ENCODE data around the gene APP. TPM values are rescaled to one million over a fixed set of nuclear protein-coding genes. Genes with fewer than 3 reads are reported as not detected.

Gene APP
- total RNA-seq, 2 experiments from 2014 or later: 0.55 TPM; not detected in 1

DNA sequence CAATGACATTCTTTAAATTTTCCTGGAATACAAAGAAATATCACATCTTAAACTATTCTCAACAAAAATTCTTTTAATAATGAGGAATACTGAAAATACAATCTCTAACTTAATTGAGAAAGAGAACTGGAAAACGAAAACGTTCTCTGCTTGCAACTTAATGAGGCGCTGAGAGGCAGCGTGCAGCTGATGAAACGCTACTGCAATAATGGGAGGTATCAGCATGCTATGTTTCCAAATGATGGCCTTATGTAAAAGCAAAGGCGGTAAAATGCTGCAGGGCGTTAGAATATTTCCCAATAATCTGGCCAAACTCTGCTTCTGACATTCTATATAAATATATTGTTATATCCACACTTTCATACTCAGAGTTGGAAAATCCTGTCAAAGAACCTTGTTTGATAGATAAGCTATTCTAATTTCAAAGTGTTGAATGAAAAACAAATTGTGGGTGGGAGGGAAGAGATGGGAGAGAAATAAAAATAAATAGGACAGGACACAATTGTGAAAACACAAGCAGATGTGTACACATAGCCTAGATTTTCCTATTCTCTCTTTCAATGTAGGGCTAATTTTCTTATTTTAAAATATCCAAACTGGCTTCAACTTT is 70.9 kb downstream of the APP start:
- ChIA-PET CTCF (ENCODE audit: unreplicated experiment) (no interaction called here), POLR2A (no interaction called here)
- no peaks in the 10 kb centered on the region for H3K9me3 ChIP-seq (ENCODE audit: low read length)
- no peak overlapping the region for H2AFZ ChIP-seq (ENCODE audit: low read length)
- H3K4me1 ChIP-seq (ENCODE audit: insufficient read depth, low read length, poor library complexity, severe bottlenecking): no peaks in the 10 kb centered on the region
- H3K27ac ChIP-seq (ENCODE audit: low read depth, low read length, poor library complexity, severe bottlenecking): no peak overlapping the region
- no peak for TF ChIP-seq EZH2phosphoT487 (IDR thresholded peaks at IDR 0.05; ENCODE audit: borderline replicate concordance, low read depth, low read length)
- TF ChIP-seq, protein P1, sequence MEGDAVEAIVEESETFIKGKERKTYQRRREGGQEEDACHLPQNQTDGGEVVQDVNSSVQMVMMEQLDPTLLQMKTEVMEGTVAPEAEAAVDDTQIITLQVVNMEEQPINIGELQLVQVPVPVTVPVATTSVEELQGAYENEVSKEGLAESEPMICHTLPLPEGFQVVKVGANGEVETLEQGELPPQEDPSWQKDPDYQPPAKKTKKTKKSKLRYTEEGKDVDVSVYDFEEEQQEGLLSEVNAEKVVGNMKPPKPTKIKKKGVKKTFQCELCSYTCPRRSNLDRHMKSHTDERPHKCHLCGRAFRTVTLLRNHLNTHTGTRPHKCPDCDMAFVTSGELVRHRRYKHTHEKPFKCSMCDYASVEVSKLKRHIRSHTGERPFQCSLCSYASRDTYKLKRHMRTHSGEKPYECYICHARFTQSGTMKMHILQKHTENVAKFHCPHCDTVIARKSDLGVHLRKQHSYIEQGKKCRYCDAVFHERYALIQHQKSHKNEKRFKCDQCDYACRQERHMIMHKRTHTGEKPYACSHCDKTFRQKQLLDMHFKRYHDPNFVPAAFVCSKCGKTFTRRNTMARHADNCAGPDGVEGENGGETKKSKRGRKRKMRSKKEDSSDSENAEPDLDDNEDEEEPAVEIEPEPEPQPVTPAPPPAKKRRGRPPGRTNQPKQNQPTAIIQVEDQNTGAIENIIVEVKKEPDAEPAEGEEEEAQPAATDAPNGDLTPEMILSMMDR (conservative IDR thresholded peaks at IDR 0.05; ENCODE audit: low read length): no peak
- H4K20me1 ChIP-seq (ENCODE audit: insufficient read depth, low read length): no peaks in the 10 kb centered on the region
- no peak overlapping the region for H3K4me2 ChIP-seq (ENCODE audit: low read length)
- H3K79me2 ChIP-seq (ENCODE audit: insufficient read depth, low read depth, low read length): no peaks in the 10 kb centered on the region
- H3K4me3 ChIP-seq (ENCODE audit: low read depth, low read length, poor library complexity, severe bottlenecking): no peak overlapping the region
- no peaks in the 10 kb centered on the region for H3K36me3 ChIP-seq (ENCODE audit: insufficient read depth, low read length)
- DNase-seq (ENCODE audit: low spot score): no peak
- no TSS peak for BruUV-seq (replicated peaks)
- no peaks in the 10 kb centered on the region for H3K9me2 ChIP-seq (ENCODE audit: insufficient read depth, low read length)
- intact Hi-C loops (cut with micrococcal nuclease; ENCODE audit: unreplicated experiment): no loop called here

DNA sequence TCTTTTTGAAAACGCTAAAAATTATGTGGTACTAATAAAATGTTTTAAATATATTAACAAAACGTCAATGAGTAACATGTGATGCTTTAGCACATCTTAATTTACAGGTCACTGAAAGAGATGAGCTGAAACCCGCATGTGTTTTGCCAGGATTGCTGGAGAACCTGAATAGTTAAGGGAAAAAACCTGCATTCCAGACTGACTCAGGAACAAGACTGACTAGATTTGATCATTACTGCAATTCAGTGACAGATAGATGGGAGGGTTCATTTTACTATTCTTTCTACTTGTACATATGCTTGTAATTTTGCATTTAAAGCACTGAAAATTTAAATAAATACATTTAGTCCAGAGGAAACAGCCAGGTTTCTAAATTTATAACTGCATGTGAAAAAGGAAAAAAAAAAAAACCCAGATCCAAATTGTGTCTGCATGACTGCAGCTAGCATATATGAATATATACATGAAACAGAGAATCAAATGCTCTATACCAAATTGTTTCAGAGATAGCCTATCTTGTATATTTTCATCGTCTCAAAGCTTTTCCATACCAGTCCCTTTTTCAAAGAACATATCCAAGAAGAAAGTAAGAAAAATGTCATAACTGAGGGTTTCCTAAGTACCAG is 71.7 kb downstream of the APP start:
- ChIA-PET POLR2A (no interaction called here), CTCF (ENCODE audit: unreplicated experiment) (no interaction called here)
- Histone ChIP-seq H3K79me2 (ENCODE audit: insufficient read depth, low read depth, low read length) (no peaks in the 10 kb centered on the region), H3K9me3 (ENCODE audit: low read length) (no peaks in the 10 kb centered on the region), H3K27ac (ENCODE audit: low read depth, low read length, poor library complexity, severe bottlenecking) (no peak overlapping the region), H3K4me2 (ENCODE audit: low read length) (no peak overlapping the region), H3K4me1 (ENCODE audit: insufficient read depth, low read length, poor library complexity, severe bottlenecking) (no peaks in the 10 kb centered on the region), H4K20me1 (ENCODE audit: insufficient read depth, low read length) (no peaks in the 10 kb centered on the region), H3K4me3 (ENCODE audit: low read depth, low read length, poor library complexity, severe bottlenecking) (no peak overlapping the region), H3K9me2 (ENCODE audit: insufficient read depth, low read length) (no peaks in the 10 kb centered on the region), H2AFZ (ENCODE audit: low read length) (no peak overlapping the region), H3K36me3 (ENCODE audit: insufficient read depth, low read length) (no peaks in the 10 kb centered on the region)
- no peak for DNase-seq (ENCODE audit: low spot score)
- BruUV-seq (replicated peaks): no TSS peak
- no peak for TF ChIP-seq EZH2phosphoT487 (IDR thresholded peaks at IDR 0.05; ENCODE audit: borderline replicate concordance, low read depth, low read length)
- TF ChIP-seq, protein P1 (conservative IDR thresholded peaks at IDR 0.05; ENCODE audit: low read length): no peak
- intact Hi-C loops (cut with micrococcal nuclease; ENCODE audit: unreplicated experiment): no loop called here

DNA sequence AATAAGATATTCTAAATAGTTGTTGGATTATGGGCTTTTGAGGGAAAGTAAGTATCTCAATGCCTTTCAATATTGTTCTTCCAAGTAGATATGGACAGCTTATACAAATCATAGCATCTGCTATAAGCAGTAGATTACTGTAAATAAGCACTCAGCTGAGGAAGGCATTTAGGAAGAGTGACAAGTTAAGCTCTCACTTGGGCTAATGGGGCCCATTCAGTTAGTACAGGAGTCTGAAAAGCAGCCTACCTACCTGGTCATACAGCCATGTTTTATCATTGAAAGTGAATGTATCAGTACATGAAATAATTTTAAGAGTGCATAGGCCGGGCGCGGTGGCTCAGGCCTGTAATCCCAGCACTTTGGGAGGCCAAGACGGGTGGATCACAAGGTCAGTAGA is 73.1 kb downstream of the APP start:
- H3K36me3 ChIP-seq (ENCODE audit: insufficient read depth, low read length): no peaks in the 10 kb centered on the region
- intact Hi-C loops (cut with micrococcal nuclease; ENCODE audit: unreplicated experiment): no loop called here
- no peaks in the 10 kb centered on the region for H3K9me3 ChIP-seq (ENCODE audit: low read length)
- no peaks in the 10 kb centered on the region for H3K79me2 ChIP-seq (ENCODE audit: insufficient read depth, low read depth, low read length)
- H3K4me3 ChIP-seq (ENCODE audit: low read depth, low read length, poor library complexity, severe bottlenecking): no peak overlapping the region
- ChIA-PET CTCF (ENCODE audit: unreplicated experiment) (no interaction called here), POLR2A (interaction anchor here (0.6 kb wide), 1 partner anchor 189 kb away, joined by 3 read pairs; no protein-coding TSS in a partner anchor)
- no peaks in the 10 kb centered on the region for H4K20me1 ChIP-seq (ENCODE audit: insufficient read depth, low read length)
- no TSS peak for BruUV-seq (replicated peaks)
- H2AFZ ChIP-seq (ENCODE audit: low read length): no peak overlapping the region
- no peaks in the 10 kb centered on the region for H3K4me1 ChIP-seq (ENCODE audit: insufficient read depth, low read length, poor library complexity, severe bottlenecking)
- H3K9me2 ChIP-seq (ENCODE audit: insufficient read depth, low read length): no peaks in the 10 kb centered on the region
- H3K27ac ChIP-seq (ENCODE audit: low read depth, low read length, poor library complexity, severe bottlenecking): no peak overlapping the region
- TF ChIP-seq, protein P1 (conservative IDR thresholded peaks at IDR 0.05; ENCODE audit: low read length): no peak
- TF ChIP-seq EZH2phosphoT487 (IDR thresholded peaks at IDR 0.05; ENCODE audit: borderline replicate concordance, low read depth, low read length): no peak
- H3K4me2 ChIP-seq (ENCODE audit: low read length): no peak overlapping the region
- DNase-seq (ENCODE audit: low spot score): no peak
